COLO668 (cell line): ENCODE measurements around the gene NDUFS7.
"Not testable (repeated sequence)": the region's sequence is repeated elsewhere in the genome, so short reads cannot be mapped to it uniquely, and the experiment has no call there.

Experiments
- DNase-seq: peaks from one replicate; lab custom pipeline; 2025; ENCODE audit not compliant: unreplicated experiment; lab: John Stamatoyannopoulos, UW

The NDUFS7 gene

DNA sequence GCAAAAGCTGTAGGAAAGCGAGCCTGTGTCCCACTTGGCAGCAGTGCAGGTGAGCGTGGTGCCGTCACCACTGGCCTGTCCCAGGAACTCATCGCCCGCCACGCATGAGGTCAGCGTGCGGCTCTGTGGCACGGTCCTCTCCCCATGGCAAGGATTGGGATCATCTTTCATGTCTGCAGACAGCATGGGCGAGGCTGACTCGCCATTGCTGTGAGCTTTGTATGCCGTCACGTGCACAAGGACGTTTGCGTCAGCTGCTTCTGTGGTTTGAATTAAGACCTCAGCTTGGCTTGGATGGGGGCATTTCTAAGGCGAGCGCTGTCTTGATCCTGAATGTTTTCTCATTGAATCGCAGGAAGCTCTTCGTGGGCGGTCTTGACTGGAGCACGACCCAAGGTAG, 33.4 kb downstream of the NDUFS7 start:
- peak; percentile 15 for DNase-seq

DNA sequence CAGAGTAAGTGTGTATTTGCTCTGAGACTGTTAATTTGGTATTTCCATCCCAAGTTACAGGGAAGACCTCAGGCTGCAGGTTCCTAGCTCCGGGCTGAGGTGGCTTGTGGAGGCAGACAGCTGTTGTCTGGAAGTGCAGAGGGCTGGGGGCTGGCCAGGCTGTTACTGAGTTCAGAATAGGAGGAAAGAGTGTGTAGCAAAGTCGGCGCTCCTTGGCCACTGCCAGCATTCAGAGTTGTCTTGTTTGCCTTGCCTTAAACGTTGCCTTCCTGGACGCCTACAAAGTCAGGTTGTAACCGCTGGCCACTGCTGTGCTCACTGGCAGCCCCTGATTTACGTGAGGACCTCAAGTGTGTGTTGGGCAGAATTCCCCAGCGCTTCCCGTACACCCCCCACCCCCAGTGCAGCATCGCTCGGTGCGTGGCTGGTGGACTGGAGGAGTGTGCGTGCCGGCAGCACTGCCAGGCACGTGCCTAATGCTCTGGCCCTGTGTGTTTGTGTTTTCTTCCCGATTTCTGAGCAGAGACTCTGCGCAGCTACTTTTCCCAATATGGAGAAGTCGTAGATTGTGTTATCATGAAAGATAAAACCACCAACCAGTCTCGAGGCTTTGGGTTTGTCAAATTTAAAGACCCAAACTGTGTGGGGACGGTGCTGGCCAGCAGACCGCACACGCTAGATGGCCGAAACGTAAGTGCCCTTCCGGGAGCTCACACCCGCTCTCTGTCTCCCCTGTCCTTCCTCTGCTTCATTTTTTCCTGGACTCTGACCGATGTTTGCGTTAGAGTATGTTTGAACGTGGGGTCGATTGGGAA, 34.2 kb downstream of the NDUFS7 start:
- no peak for DNase-seq

DNA sequence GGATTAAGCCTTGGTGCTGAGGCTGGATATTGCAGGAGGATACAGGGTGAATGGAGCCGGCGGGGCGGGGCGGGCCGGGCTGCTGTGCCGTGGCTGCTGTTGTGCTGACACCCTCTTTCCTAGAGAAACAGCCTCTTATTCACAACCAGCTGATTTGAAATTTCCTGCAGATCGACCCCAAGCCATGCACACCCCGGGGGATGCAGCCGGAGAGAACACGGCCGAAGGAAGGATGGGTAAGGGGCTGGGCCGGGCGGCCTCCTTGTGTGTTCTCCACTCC, 34.7 kb downstream of the NDUFS7 start:
- no peak for DNase-seq

DNA sequence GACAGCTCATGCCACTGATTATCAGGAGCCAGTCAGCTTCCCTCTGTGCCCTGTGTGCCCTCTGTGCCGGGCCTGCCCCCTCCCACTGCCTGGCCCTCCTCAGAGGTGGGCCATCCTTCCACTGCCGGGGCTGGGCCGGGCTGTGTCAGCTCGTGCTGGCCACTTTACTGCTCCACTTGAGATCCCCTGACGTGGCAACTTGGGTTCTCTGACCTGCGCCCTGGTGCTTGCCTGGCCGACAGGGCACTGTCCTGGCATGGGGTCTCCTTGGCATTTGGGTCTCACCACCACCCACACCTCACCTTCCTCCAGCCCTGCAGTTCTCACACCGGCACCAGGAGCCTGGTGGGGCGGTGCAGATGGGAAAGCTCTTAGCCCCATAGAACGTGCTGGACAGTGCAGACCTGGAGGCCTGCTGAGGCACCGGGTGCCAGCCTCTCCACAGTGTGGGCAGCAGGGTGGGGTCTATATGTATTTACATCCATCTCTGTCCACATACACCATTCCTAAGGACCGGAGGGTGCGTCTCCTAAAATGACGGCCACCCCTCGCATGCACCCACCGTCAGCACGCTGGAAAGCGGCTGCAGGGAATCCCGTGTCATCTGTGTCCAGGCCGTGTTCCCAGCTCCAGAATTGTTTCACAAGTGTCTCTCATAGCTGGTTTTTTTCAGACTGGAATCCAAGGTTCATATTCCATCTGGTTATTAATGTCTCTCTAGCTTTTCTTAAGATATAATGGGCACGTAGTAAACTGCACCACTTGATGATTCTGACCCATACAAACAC, 35.4 kb downstream of the NDUFS7 start:
- DNase-seq, result no peak

DNA sequence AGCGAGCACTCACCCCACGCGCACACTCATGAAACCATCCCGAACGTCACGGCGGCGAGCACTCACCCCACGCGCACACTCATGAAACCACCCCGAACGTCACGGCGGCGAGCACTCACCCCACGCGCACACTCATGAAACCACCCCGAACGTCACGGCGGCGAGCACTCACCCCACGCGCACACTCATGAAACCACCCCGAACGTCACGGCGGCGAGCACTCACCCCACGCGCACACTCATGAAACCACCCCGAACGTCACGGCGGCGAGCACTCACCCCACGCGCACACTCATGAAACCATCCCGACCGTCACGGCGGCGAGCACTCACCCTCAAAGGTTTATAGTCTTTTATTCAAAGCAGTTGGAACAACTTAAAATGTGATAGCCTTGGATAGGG, 36.4 kb downstream of the NDUFS7 start:
- not testable (repeated sequence) for DNase-seq

DNA sequence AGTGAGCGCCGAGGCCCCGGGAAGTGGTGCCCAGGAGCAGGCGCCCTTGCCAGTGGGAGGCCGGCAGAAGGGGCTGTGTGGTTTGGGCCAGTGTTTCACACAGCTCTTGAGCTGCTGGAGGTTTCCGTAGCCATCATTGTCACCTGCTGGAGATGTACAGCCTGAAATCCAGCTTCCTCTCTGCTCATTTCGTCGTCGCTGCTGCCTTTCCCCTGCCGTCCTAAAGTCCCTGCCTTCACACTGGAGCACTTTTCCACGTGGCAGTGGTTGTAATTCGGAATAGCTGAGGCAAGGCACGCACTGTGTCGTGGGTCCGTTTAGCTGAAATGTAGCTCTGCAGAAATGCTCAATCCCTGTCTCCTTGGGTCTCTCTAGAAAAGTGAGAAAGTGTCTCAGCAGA, 36.9 kb downstream of the NDUFS7 start:
- no peak for DNase-seq

DNA sequence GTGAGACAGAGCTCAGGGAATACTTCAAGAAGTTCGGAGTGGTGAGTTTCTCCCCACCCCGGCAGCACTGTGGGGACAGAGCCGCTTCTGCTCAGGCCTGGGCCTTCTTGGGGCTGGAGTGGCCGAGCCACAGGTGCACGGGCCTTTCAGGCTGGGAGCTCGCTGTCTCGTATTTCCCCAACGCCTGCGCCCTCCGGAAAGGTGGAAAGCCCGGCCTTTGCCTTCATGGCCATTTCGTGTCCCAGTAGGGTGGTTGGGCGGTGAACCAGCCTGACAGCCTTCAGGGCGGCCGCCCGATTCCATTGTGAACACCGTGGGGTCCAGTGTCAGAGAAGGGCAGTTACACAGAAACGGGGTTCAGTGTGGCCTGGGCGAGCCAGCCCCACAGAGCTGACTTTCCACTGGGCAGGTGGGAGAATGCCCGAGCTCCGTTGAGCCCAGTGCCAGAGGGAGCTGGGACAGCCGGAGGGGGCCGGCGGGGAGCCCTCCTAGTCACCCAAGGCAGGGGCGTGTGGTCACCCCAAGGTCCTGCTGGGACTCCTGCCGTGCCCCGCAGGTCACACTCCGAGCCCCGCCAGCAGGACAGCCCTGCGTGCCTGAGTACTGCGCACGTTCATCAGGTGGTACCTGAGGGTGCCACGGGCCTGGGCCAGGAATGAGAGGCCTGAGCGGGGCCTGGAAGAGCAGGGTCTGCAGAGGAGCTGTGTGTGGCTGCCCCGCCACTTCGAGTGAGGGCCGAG, 37.7 kb downstream of the NDUFS7 start:
- no peak for DNase-seq

DNA sequence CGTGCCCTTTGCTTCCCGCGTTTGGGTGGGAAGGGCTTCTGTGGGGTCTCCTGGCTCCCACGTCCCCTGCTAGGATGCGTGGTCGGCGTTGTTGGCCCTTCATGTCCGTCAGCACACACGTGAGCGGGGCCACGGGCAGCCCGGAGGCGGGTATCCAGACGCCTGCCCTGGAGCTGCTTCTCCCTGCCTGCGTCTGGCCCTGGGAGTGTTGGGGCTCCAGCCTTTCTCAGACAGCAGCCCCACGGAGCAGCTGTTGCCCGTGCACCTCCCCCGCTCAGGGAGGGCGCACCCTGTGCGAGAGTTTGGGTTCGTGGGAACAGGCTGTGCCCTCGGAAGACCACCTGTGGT, 38.2 kb downstream of the NDUFS7 start:
- no peak for DNase-seq

DNA sequence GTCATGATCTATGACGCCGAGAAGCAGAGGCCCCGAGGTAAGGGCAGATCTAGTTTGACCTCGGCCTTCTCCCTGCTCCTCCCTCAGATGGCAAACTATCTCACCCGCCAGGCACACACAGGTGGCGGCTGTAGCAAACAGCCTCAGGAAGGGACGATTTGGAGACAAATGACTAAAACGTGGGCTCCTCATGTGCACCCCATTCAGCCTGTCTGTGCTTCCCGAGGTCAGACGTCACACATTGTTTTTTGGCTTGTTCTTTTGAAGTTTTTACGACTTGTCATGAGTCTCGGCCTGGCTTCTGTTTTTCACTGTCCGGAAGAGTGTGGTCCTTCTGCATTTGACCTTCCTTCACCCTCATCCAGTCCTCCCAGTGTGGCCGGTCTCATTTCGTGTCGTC, 38.7 kb downstream of the NDUFS7 start:
- DNase-seq, result no peak

DNA sequence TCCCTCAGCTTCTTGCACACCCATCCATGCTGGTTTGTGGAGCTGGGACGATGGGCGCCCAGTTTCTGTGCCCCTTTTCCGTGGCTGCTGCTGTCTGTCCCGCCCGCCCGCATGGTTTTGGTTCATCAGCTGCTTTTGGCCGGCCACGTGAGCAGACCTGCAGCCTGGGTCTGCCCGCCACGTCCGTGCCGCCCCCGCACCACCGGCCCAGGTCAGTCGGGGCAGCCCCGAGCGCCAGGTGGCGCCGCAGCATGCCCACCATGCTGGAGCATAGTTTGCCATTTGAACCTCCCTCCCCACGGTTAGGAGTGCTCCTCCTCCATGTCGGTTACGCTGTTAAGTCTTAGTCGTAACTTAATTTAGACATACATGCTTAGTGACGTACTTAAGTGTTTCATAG, 39.2 kb downstream of the NDUFS7 start:
- DNase-seq, result no peak

DNA sequence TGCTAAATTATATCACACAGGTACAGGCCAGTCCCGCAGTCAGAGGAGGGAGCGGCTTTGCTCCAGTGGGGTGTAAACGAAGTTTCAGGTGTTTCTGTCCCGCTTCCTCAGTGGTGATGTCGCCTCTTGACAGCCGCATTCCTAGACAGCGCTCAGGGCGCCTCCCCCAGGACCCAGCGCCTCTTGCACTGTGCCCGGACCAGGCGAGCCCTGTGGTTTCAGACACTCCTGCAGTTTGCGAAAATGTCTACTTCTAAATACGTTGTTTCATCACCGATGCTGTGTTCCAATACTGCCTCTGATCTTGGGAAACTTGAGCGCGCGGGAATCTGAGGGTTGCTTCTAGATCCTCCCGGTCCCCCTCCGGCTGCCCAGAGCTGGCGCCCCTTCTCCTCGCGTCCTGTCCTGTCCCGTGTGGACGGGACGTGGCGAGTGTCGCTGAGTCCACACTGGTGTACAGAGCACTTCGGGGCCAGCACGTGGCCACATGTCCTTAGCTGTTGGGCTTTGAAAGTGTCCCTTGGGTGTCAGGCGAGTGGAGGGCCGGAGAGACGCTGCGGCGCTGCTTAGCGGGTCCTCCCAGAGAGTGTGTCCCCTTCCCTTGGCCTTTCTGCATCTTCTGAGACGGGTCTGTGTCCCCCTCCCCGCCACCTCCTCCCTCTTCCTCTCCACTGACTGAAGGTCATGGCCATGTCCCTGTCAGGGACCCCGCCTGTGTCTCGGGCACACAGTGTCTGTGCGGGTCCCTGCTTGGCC, 39.9 kb downstream of the NDUFS7 start:
- DNase-seq, result no peak

DNA sequence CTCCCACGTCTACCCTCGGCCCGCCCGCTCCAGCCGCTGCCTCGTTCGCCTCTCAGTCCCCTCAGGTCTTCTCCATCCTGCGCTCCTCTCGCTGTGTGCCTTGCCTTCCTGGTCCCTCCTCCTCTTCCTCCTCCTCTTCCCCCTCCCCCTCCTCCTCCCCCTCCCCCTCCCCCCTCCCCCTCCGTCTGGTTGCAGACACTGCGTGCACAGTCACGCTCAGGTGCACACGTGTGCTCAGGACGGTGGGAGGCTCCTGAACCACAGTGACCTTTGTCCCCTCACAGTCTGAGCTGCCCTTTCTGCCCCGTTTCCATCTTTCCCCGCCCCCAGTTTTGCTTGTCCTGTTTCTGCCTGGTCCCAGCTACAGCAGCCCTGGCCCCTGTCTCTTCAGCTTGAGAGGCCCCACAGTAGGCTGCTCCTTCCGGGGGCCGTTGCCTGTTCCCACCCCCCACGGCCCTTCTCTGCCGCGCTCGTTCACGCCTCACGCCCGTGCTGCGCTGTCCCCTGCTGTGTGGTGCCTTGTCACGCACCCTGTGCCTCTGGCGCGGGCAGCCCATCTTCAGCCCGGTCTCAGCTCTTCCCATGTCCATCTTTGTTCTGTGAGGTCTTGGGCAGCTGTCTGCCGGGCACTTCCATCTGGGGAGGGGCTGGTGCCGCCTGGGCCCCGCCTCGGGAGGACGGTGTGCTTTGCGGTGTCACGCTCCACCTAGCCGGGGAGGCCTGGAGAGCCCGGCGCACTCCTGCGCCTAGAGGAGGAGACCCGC, 40.7 kb downstream of the NDUFS7 start:
- DNase-seq, result peak; percentile 85

DNA sequence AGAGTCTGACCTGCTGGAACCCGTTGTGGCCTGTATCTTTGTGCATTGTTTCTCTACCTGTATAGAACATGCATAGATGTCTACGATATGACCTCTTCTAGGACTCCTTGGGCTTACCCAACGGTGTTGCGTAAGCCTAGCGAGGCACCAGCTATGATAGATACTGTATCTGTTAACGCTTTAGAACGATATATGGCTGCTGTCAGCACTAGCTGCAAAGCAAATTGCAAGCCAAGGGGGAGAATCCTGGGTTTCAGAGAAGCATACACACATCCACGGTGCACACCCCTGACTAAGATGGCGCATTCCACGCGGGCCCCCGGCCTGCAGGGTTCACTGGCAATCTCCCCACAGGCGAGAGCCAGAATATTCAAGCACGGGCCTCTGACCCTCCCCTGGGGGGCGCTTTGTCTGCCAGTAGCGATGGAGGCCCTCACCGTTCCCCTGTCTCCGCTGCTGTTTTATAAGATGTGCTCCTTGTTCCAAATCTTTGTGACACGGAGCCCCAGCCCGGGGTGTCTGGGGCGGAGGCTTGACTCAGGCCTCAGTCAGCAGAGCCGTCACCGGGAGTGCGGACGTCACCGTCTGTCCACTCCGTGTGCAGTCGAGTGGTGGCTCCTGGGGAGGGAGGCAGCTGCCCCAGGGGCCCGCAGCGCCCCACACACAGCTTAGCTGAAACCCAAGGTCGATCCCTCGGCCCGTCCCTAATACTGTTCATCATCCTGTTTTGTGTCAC, 41.6 kb downstream of the NDUFS7 start:
- DNase-seq, result no peak

DNA sequence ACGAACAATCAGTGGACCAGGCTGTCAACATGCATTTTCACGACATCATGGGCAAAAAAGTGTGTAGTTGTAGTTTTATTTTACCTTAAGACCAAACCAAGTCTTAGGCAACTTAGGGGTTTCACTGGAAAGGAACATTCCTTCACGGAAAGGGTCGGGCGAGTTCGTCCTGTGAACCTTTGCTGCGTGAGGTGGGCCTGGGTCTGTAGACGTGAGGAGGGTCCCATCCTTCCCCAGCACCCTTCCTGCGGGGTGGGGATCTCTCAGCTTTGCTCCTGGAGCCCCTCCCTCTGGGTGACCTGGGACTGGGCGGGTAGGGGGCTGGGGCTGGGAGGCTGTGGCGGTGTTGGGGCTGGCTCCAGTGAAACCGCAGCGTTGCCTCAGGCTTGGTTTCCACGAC, 42.2 kb downstream of the NDUFS7 start:
- DNase-seq, result no peak

DNA sequence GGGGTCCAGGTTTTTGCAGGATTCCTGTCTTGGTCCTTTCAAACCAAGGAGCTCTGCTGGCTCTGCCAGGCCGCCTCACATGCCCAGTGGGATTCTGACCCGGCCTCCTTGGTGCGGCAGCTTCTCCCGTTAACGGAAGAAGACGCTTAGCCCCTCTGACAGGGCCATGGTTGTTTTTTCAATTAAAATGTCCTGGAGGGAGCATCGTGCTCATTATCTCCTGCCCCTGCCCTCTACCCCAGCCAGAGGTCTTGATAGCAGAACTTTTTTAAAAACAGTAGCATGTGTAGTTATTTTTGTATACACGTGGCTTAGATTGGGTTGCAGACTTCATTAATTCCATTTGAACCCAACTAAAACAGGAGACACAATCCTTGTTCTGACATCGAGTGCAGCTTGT, 43.0 kb downstream of the NDUFS7 start:
- no peak for DNase-seq

DNA sequence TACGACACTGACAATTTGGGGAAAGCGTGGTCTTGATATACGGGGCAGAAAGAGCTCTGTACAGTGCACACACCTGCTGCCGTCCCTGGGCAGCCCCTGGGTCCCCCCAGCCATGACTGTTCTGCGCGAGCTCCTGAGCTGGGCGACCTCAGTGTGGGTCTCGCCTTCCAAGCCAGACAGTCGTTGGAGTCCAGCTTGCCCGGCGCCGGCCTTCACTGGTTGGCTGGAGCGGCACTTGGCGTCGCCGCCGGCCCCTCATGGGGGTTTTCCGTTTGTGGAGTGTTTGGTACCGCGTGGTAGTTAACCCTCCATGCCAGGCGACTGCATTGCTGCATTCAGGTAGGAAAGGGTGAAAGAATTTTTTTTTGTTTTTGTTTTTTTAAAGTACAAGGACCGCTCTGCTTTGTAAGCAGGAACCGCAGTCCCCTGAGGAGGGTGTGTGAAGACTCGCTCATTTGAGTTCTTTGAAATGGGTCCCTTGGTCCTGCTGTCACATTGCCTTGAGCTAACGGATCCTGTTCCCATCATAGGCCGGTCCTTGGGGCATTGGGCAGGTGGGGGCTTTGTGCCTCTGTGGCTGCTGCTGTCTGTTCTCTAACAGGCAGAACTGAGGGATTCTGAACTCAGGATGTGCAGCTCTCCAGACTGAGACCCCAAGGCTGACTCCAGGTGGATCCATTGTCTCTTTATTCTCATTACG, 43.7 kb downstream of the NDUFS7 start:
- no peak for DNase-seq

DNA sequence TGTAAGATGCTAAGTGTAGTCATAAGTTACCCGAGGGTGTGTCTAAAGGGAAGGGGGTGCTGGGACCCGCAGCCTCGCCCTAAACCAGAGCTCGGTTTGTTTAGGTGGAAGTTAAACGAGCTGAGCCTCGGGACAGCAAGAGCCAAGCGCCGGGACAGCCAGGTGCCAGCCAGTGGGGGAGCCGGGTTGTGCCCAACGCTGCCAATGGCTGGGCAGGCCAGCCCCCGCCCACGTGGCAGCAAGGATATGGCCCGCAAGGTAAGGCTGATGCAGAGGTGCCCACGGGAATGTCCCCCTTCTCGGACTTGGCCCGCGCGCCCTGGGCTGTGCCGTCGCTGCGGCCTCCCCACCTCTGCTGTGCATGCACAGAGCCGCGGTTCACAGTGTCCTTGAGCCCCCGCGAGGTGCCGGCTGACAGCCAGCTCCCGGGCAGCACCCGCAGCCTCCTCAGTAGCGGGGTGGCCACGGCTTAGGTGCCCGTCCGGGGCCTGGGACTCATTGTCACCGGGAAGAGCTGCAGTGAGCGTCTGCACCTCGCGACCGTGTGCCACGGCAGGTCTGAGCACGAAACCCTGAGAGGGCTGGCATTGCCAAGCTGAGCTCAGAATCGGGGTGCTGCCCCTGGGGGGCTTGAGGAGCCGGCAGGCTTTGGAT, 45.2 kb downstream of the NDUFS7 start:
- no peak for DNase-seq

DNA sequence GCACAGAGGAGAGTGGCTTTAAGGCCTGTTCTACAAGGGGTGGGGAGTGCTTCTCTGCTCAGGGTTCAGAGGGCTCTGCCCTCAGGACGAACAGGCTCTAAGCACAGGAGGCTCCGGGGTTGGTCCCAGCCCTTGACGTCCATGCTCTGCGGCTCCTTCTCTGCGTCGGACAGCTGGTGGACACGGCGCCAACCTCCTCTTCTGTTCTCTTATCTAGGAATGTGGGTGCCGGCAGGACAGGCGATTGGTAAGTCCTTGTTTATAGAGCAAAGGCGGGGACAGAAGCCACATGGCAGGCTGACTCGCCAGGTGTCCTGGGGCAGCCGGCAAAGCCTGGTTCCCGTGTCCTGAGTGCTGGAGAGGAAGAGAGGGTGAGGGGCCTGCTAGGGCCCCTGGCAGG, 46.0 kb downstream of the NDUFS7 start:
- peak; percentile 50 for DNase-seq

DNA sequence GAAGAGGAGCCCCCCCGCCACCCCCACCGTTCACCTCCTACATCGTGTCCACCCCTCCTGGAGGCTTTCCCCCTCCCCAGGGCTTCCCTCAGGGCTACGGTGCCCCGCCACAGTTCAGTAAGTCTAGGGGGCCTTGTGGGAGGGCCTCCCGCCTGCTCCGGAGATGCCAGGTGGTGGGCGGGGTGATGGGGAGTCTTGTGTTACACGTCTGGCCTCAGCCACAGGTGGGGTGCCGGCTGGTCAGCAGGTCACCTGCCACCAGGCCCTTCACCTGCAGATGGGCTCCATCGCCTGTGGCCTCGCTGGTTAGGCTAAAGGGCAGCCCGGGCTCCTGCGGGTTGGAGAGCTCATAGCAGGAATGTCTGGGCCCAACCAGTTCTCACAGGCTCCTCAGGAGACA, 46.5 kb downstream of the NDUFS7 start:
- DNase-seq, result peak; percentile 44
